Spleen (tissue), 11 donors: Measurements from ENCODE around the gene PDE2A. TPM values are rescaled to one million over a fixed set of nuclear protein-coding genes. Genes with fewer than 3 reads are reported as not detected.

Experiments used
- DNase-seq: peaks from one replicate; pipeline ENCODE4 v3.0.0-alpha.2; 2020
- H3K27ac ChIP-seq, 8 donors: fragments of 200-600 bp; sonication (generic) in 7 of 8; 1 replicate in 4 of 8; 2 replicates in 4 of 8; pipeline versions ENCODE4 v1.5.0 to v1.8.0; 2016 to 2021; ENCODE audit warnings: inconsistent platforms in 4 of 8, mild to moderate bottlenecking in 4 of 8, moderate library complexity in 1 of 8
- H3K27me3 ChIP-seq, 7 donors: fragments of 200-600 bp; sonication (generic) in 6 of 7; replicated peaks in 1 of 7; 1 replicate in 4 of 7; 2 replicates in 3 of 7; pipeline versions ENCODE4 v1.5.0 to v1.8.0; 2016 to 2021; ENCODE audit warnings: inconsistent platforms in 3 of 7, mild to moderate bottlenecking in 1 of 7
- H3K36me3 ChIP-seq, 6 donors: fragments of 200-600 bp; sonication (generic) in 5 of 6; 1 replicate in 4 of 6; 2 replicates in 2 of 6; pipeline versions ENCODE4 v1.5.0 to v1.8.0; 2016 to 2021; ENCODE audit warnings: inconsistent platforms in 2 of 6
- H3K4me1 ChIP-seq, 6 donors: fragments of 200-600 bp; sonication (generic) in 5 of 6; 1 replicate in 3 of 6; 2 replicates in 3 of 6; pipeline versions ENCODE4 v1.5.0 to v1.8.0; 2016 to 2021; ENCODE audit warnings: inconsistent platforms in 3 of 6
- H3K4me3 ChIP-seq, 8 donors: fragments of 200-600 bp; sonication (generic) in 7 of 8; 1 replicate in 4 of 8; 2 replicates in 4 of 8; pipeline versions ENCODE4 v1.5.0 to v1.8.0; 2016 to 2021; ENCODE audit warnings: inconsistent platforms in 4 of 8, mild to moderate bottlenecking in 4 of 8, moderate library complexity in 2 of 8
- H3K9me3 ChIP-seq, 8 donors: fragments of 200-600 bp; sonication (generic) in 7 of 8; 1 replicate in 4 of 8; 2 replicates in 4 of 8; pipeline versions ENCODE4 v1.5.0 to v1.8.0; 2016 to 2021; ENCODE audit warnings: inconsistent platforms in 4 of 8
- CTCF ChIP-seq, 11 experiments: fragments of 200-600 bp in 7 of 11; fragments of 450-650 bp in 4 of 11; sonication (generic) in 4 of 11; IDR thresholded peaks in 8 of 11; conservative IDR thresholded peaks in 3 of 11; 1 replicate in 7 of 11; 2 replicates in 4 of 11; pipeline versions ENCODE4 v1.4.0 to v1.8.0; 2016 to 2021; ENCODE audit warnings: antibody characterized with exemption in 11 of 11, inconsistent platforms in 4 of 11, mild to moderate bottlenecking in 1 of 11
- POLR2A ChIP-seq, 3 donors: fragments of 450-650 bp; IDR thresholded peaks; one replicate each; pipeline ENCODE4 v1.5.1; 2017; ENCODE audit warnings: antibody characterized with exemption in 3 of 3, mild to moderate bottlenecking in 1 of 3
- POLR2AphosphoS5 ChIP-seq, 3 donors: sonication (generic); formaldehyde crosslinking; IDR thresholded peaks; one replicate each; pipeline ENCODE4 v1.5.1; 2017; ENCODE audit warnings: antibody characterized with exemption in 3 of 3
- WGBS, 5 donors: extraction: QIAGEN DNeasy Blood & Tissue Kit in 3 of 5; methylation state at CpG; one replicate each; pipeline versions ENCODE4 v1.1.5 to v1.1.7; 2013 to 2018; 5-methylcytosine and 5-hydroxymethylcytosine counted together
- intact Hi-C: fragments of 100-400 bp; cut with DNase I; formaldehyde crosslinking; loops from one replicate; pipeline ENCODE4 v1.15.0; 2023; ENCODE audit warnings: low total_unique reads
- polyA plus RNA-seq, 3 donors: library from polyadenylated mRNA; stranded (reverse); fragments of 200-250 nt; gene quantifications; one replicate each; pipeline ENCODE4 v1.2.1, GENCODE V29; 2013
- total RNA-seq, 7 donors: library from RNA; depleted of rRNA in 3 of 7; stranded (reverse); fragments of >200 nt in 3 of 7; fragmentation: NEBNext Ultra II Directional in 4 of 7; extraction: Animal tissue kit (Norgen Biotek cat#: 25700) in 4 of 7; gene quantifications; one replicate each; pipeline versions ENCODE4 v1.1.0 to v1.2.1, GENCODE V29; 2016 to 2021
- donor health status: healthy with polysubstance abuse.
- donor health status: DM: no; HTN: no; CAD: no; lungs with moderate emphysema.
- donor health status: DM: no; HTN: no; CAD: no.
- donor health status: Bipolar disorder and iron deficiency.
- donor health status: healthy.
- donor health status: DM: no; HTN: no; CAD: no.
- donor health status: DM: yes; HTN: yes; CAD: no.

Gene PDE2A
- total and polyA plus RNA-seq, 10 donors: 58.2 to 584 (median 333) TPM

GRCh38 chr11:72646472-72646871 is 27.8 kb downstream of the PDE2A start:
- DNase-seq: no peak
- H3K9me3 ChIP-seq: no peaks in the 10 kb centered on the region
- H3K27ac ChIP-seq: no peak overlapping the region
- peaks cover 0 to 21% (median 17%) of the 10 kb centered on the region in 6 donors for H3K4me1 ChIP-seq
- no peak overlapping the region for H3K4me3 ChIP-seq
- intact Hi-C loops: no loop called here
- H3K27me3 ChIP-seq: peaks cover 0 to 25% (median 7%) of the 10 kb centered on the region in 7 donors
- TF ChIP-seq CTCF (IDR thresholded peaks at IDR 0.05 in 8 of 11, conservative IDR thresholded peaks at IDR 0.05 in 3 of 11) (no peak), POLR2AphosphoS5 (IDR thresholded peaks at IDR 0.05) (no peak), POLR2A (IDR thresholded peaks at IDR 0.05) (no peak)
- H3K36me3 ChIP-seq: no peaks in the 10 kb centered on the region
- 62 to 75% (median 72%) methylated on average over 2 of the region's 2 CpGs for WGBS, 5 donors

DNA sequence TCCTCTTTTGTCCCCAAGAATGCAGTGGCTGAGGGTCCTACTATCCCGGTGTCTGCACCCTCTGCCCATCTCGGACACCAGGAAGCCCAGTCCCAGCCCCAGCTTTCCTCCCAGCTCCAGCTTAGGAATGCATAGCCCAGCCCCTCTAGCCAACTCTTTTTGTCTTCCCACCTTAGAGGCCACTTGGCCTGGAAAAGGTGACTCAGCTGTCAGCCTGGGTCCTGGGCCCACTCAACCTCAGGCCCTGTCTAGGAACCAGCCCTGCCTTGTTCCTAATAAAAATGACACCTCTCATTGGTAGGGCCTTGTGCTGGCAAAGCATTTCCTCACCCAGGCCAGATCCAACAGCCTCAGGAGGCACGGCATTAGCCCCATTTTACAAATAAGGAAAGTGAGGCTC is 28.2 kb downstream of the PDE2A start:
- DNase-seq: no peak
- intact Hi-C loops: no loop called here
- WGBS, 5 donors: 86 to 96% (median 90%) methylated on average over 2 to 3 of the region's 3 CpGs
- Histone ChIP-seq H3K4me3 (no peak overlapping the region), H3K4me1 (peaks cover 0 to 25% (median 17%) of the 10 kb centered on the region in 6 donors), H3K36me3 (no peaks in the 10 kb centered on the region), H3K27me3 (peaks cover 0 to 30% (median 12%) of the 10 kb centered on the region in 7 donors), H3K27ac (no peak overlapping the region), H3K9me3 (no peaks in the 10 kb centered on the region)
- TF ChIP-seq CTCF (IDR thresholded peaks at IDR 0.05 in 8 of 11, conservative IDR thresholded peaks at IDR 0.05 in 3 of 11) (no peak), POLR2A (IDR thresholded peaks at IDR 0.05) (no peak), POLR2AphosphoS5 (IDR thresholded peaks at IDR 0.05) (no peak)

- H3K4me1 ChIP-seq: peaks cover 2 to 33% (median 20%) of the 10 kb centered on the region in 6 donors
- intact Hi-C loops: loop anchor here (2.0 to 5.0 kb wide), 2 partner anchors 56 to 161 kb away; no protein-coding TSS in a partner anchor
- TF ChIP-seq POLR2AphosphoS5 (IDR thresholded peaks at IDR 0.05): no peak
- TF ChIP-seq POLR2A (IDR thresholded peaks at IDR 0.05): no peak
- no peak for TF ChIP-seq CTCF (IDR thresholded peaks at IDR 0.05 in 8 of 11, conservative IDR thresholded peaks at IDR 0.05 in 3 of 11)
- DNase-seq: no peak
- H3K9me3 ChIP-seq: no peaks in the 10 kb centered on the region
- H3K4me3 ChIP-seq: peak overlapping the region in 2 of 8 donors; percentile 61 to 79
- H3K27me3 ChIP-seq: peaks cover 0 to 52% (median 17%) of the 10 kb centered on the region in 7 donors
- 79 to 87% (median 81%) methylated on average over 7 of the region's 7 CpGs for WGBS, 5 donors
- H3K36me3 ChIP-seq: no peaks in the 10 kb centered on the region
- no peak overlapping the region for H3K27ac ChIP-seq
Observed at GRCh38 chr11:72643547-72643946, 30.7 kb downstream of the PDE2A start.

DNA sequence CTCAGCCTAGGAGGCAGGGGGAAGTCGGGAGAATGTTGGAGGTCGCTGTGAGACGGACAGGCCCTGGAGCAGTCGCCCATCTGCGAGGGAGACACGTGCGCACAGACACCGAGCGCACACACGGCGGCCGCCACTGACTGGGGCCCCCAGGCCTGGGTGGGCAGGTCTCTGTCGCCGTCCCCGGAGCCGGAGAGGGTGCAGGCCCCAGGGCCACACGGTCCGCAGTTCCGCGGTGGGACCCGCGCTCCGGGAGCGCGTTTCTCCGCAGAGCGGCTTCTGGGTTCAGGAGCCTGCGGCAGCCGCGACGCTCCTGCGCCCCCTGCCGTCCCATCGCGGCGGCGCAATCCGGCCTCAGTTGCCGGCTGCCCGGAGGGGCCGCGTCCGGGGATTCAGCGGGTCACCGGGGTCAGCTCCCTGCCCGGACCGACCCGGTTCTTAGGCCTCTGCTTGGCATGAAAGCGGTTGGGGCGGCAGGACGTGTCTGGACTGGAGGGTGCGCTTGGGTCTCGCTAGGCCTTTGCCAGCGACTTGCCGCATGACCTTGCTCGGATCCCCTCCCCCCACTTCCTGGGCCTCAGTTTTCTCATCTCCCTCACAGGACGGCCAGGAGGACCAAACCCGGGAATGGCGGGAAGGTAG is 31.2 kb downstream of the PDE2A start:
- TF ChIP-seq POLR2A (IDR thresholded peaks at IDR 0.05): no peak
- peak; percentile 86 to 99 (median 96) for TF ChIP-seq CTCF (IDR thresholded peaks at IDR 0.05 in 8 of 11, conservative IDR thresholded peaks at IDR 0.05 in 3 of 11)
- peak; percentile 17 to 66 (median 57) for TF ChIP-seq POLR2AphosphoS5 (IDR thresholded peaks at IDR 0.05)
- peak overlapping the region; percentile 52 to 82 (median 60) for H3K4me3 ChIP-seq
- intact Hi-C loops: loop anchor here (2.0 to 5.0 kb wide), 2 partner anchors 56 to 160 kb away; no protein-coding TSS in a partner anchor
- 2 to 7% (median 2%) methylated on average over 14 to 59 of the region's 59 CpGs for WGBS, 5 donors
- H3K4me1 ChIP-seq: peaks cover 3 to 38% (median 23%) of the 10 kb centered on the region in 6 donors
- no peaks in the 10 kb centered on the region for H3K36me3 ChIP-seq
- H3K9me3 ChIP-seq: no peaks in the 10 kb centered on the region
- H3K27ac ChIP-seq: peak overlapping the region in 6 of 8 donors; percentile 13 to 85 (median 52)
- DNase-seq: peak; percentile 89
- peaks cover 0 to 52% (median 17%) of the 10 kb centered on the region in 7 donors for H3K27me3 ChIP-seq
